ENCODE data around the gene TBC1D22B. TPM values are rescaled to one million over a fixed set of nuclear protein-coding genes. Genes with fewer than 3 reads are reported as not detected.

The TBC1D22B gene
- total RNA-seq, 2 experiments from 2014 or later = 8.0 to 12.3 TPM

DNA sequence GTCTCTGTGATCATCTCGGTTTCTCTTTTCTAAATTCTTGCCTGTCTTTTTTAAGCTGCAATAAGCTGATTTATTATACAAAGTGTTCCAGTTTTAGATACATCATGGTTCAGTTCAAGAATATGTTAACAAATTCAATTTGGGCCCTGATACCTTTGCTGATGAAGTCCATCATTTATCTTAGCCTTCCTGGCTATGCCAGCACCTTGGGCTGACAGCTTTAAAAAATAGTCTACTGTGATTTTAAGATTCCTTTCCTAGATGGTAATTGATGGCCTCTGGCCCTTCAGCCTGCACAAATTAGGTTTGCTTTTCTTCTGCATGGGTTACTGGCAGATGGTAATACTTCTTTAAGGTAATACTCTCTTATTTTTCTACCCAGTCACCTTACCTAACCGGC, 7.4 kb downstream of the TBC1D22B start:
- POLR2A ChIA-PET = interaction anchor here (1.2 kb wide), 1 partner anchor 8 kb away, joined by 4 read pairs; the partner anchor contains the start of gene TBC1D22B
- Histone ChIP-seq H3K27ac (ENCODE audit: low read depth, low read length, poor library complexity, severe bottlenecking) (no peak overlapping the region), H3K36me3 (ENCODE audit: insufficient read depth, low read length) (peaks cover 5% of the 10 kb centered on the region), H3K79me2 (ENCODE audit: insufficient read depth, low read depth, low read length) (peaks cover 4% of the 10 kb centered on the region; the same call in 1 of the 2 replicates), H3K4me3 (ENCODE audit: low read depth, low read length, poor library complexity, severe bottlenecking) (no peak overlapping the region), H3K4me2 (ENCODE audit: low read length) (no peak overlapping the region), H4K20me1 (ENCODE audit: insufficient read depth, low read length) (peaks cover 1% of the 10 kb centered on the region; the same call in 1 of the 2 replicates), H3K4me1 (ENCODE audit: insufficient read depth, low read length, poor library complexity, severe bottlenecking) (peaks cover 1% of the 10 kb centered on the region), H3K9me2 (ENCODE audit: insufficient read depth, low read length) (no peaks in the 10 kb centered on the region), H3K9me3 (ENCODE audit: low read length) (no peaks in the 10 kb centered on the region), H2AFZ (ENCODE audit: low read length) (no peak overlapping the region)
- no peak for DNase-seq (ENCODE audit: low spot score)
- BruUV-seq (replicated peaks) = no TSS peak
- TF ChIP-seq EZH2phosphoT487 (IDR thresholded peaks at IDR 0.05; ENCODE audit: borderline replicate concordance, low read depth, low read length) = no peak
- TF ChIP-seq, protein P1, sequence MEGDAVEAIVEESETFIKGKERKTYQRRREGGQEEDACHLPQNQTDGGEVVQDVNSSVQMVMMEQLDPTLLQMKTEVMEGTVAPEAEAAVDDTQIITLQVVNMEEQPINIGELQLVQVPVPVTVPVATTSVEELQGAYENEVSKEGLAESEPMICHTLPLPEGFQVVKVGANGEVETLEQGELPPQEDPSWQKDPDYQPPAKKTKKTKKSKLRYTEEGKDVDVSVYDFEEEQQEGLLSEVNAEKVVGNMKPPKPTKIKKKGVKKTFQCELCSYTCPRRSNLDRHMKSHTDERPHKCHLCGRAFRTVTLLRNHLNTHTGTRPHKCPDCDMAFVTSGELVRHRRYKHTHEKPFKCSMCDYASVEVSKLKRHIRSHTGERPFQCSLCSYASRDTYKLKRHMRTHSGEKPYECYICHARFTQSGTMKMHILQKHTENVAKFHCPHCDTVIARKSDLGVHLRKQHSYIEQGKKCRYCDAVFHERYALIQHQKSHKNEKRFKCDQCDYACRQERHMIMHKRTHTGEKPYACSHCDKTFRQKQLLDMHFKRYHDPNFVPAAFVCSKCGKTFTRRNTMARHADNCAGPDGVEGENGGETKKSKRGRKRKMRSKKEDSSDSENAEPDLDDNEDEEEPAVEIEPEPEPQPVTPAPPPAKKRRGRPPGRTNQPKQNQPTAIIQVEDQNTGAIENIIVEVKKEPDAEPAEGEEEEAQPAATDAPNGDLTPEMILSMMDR (conservative IDR thresholded peaks at IDR 0.05; ENCODE audit: low read length) = no peak
- CTCF ChIA-PET (ENCODE audit: unreplicated experiment) = no interaction called here
- intact Hi-C loops (cut with micrococcal nuclease; ENCODE audit: unreplicated experiment) = no loop called here

DNA sequence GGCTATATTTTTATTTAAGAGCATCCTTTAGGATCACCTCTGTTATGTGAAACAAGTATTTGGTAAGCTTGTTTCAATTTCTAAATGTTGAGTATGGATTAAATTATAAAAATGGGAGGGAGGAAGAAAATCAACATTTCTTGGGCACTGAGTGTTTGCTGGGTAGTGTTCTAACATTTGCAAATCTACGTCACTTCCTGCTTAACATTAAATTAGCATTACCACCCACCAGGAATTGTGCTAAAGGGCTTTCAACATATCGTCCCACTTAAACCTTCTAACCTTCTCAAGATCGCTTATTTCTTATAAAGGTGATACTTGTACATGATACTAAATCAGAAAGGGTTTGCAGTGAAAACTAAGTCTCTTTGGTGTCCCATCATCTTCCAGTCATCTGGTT, 8.3 kb downstream of the TBC1D22B start:
- no peak for TF ChIP-seq EZH2phosphoT487 (IDR thresholded peaks at IDR 0.05; ENCODE audit: borderline replicate concordance, low read depth, low read length)
- TF ChIP-seq, protein P1 (conservative IDR thresholded peaks at IDR 0.05; ENCODE audit: low read length) = no peak
- H3K9me3 ChIP-seq (ENCODE audit: low read length) = no peaks in the 10 kb centered on the region
- peaks cover 11% of the 10 kb centered on the region for H3K36me3 ChIP-seq (ENCODE audit: insufficient read depth, low read length)
- H2AFZ ChIP-seq (ENCODE audit: low read length) = no peak overlapping the region
- peaks cover 4% of the 10 kb centered on the region; the same call in 1 of the 2 replicates for H3K79me2 ChIP-seq (ENCODE audit: insufficient read depth, low read depth, low read length)
- ChIA-PET CTCF (ENCODE audit: unreplicated experiment) (no interaction called here), POLR2A (interaction anchor here (1.2 kb wide), 1 partner anchor 8 kb away, joined by 4 read pairs; the partner anchor contains the start of gene TBC1D22B)
- H3K9me2 ChIP-seq (ENCODE audit: insufficient read depth, low read length) = no peaks in the 10 kb centered on the region
- H4K20me1 ChIP-seq (ENCODE audit: insufficient read depth, low read length) = no peaks in the 10 kb centered on the region
- H3K4me2 ChIP-seq (ENCODE audit: low read length) = no peak overlapping the region
- no peak overlapping the region for H3K27ac ChIP-seq (ENCODE audit: low read depth, low read length, poor library complexity, severe bottlenecking)
- no peaks in the 10 kb centered on the region for H3K4me1 ChIP-seq (ENCODE audit: insufficient read depth, low read length, poor library complexity, severe bottlenecking)
- no peak overlapping the region for H3K4me3 ChIP-seq (ENCODE audit: low read depth, low read length, poor library complexity, severe bottlenecking)
- no TSS peak for BruUV-seq (replicated peaks)
- intact Hi-C loops (cut with micrococcal nuclease; ENCODE audit: unreplicated experiment) = no loop called here
- DNase-seq (ENCODE audit: low spot score) = no peak

DNA sequence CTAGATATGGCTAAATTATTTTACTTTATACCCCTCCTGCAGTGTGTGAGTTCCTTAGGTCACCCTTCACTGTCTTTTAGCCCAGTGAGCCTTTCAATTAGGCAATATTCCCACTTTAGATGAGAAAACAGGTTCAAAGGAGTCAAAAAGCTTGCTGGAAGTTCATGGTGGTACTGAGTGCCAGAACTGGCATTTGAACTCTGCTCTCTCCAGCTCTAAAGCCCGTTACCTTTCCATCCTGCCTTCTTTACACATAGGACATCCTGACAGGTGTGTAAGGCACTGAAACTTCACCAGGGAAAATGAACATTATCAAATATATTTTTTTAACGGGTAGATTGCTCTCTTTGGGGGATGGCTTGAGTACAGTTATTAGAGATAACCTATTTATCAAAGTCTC, 11.5 kb downstream of the TBC1D22B start:
- H3K4me2 ChIP-seq (ENCODE audit: low read length) = no peak overlapping the region
- no peaks in the 10 kb centered on the region for H3K4me1 ChIP-seq (ENCODE audit: insufficient read depth, low read length, poor library complexity, severe bottlenecking)
- no peaks in the 10 kb centered on the region for H3K9me3 ChIP-seq (ENCODE audit: low read length)
- no TSS peak for BruUV-seq (replicated peaks)
- peaks cover 15% of the 10 kb centered on the region for H3K36me3 ChIP-seq (ENCODE audit: insufficient read depth, low read length)
- TF ChIP-seq, protein P1 (conservative IDR thresholded peaks at IDR 0.05; ENCODE audit: low read length) = no peak
- TF ChIP-seq EZH2phosphoT487 (IDR thresholded peaks at IDR 0.05; ENCODE audit: borderline replicate concordance, low read depth, low read length) = no peak
- CTCF ChIA-PET (ENCODE audit: unreplicated experiment) = no interaction called here
- no peaks in the 10 kb centered on the region for H3K9me2 ChIP-seq (ENCODE audit: insufficient read depth, low read length)
- H3K27ac ChIP-seq (ENCODE audit: low read depth, low read length, poor library complexity, severe bottlenecking) = no peak overlapping the region
- no peaks in the 10 kb centered on the region for H4K20me1 ChIP-seq (ENCODE audit: insufficient read depth, low read length)
- H2AFZ ChIP-seq (ENCODE audit: low read length) = no peak overlapping the region
- POLR2A ChIA-PET = no interaction called here
- no peaks in the 10 kb centered on the region for H3K79me2 ChIP-seq (ENCODE audit: insufficient read depth, low read depth, low read length)
- intact Hi-C loops (cut with micrococcal nuclease; ENCODE audit: unreplicated experiment) = no loop called here
- H3K4me3 ChIP-seq (ENCODE audit: low read depth, low read length, poor library complexity, severe bottlenecking) = no peak overlapping the region
- DNase-seq (ENCODE audit: low spot score) = no peak
